NCI-H187 (cell line): Measurements from ENCODE around the gene KMT2E.
"Not testable (repeated sequence)": the region's sequence is repeated elsewhere in the genome, so short reads cannot be mapped to it uniquely, and the experiment has no call there.

Experiments
- DNase-seq, 2 experiments: peaks; one replicate each; lab custom pipeline; 2025; lab: John Stamatoyannopoulos, UW

The KMT2E gene

GRCh38 chr7:104983076-104983577, 30.9 kb upstream of the KMT2E start:
- peak in 1 of 2 experiments; percentile 67 for DNase-seq

- peak; percentile 81 to 96 for DNase-seq
Observed at GRCh38 chr7:104983578-104984539, 30.1 kb upstream of the KMT2E start.

GRCh38 chr7:104984585-104985258, 29.3 kb upstream of the KMT2E start:
- DNase-seq = no peak

GRCh38 chr7:104985259-104985617, 28.8 kb upstream of the KMT2E start:
- DNase-seq = no peak

- DNase-seq = no peak
Observed at GRCh38 chr7:104986628-104987259, 27.3 kb upstream of the KMT2E start.

- DNase-seq = not testable (repeated sequence)
Observed at GRCh38 chr7:104987403-104987802, 26.6 kb upstream of the KMT2E start.

- DNase-seq = no peak
Observed at GRCh38 chr7:104990983-104991382, 23.0 kb upstream of the KMT2E start.

GRCh38 chr7:104992306-104992705, 21.7 kb upstream of the KMT2E start:
- no peak for DNase-seq

- DNase-seq = no peak
Observed at GRCh38 chr7:104993217-104993862, 20.7 kb upstream of the KMT2E start.

- no peak for DNase-seq
Observed at GRCh38 chr7:104998040-104998752, 15.8 kb upstream of the KMT2E start.

- DNase-seq = no peak
Observed at GRCh38 chr7:105000200-105000599, 13.8 kb upstream of the KMT2E start.

GRCh38 chr7:105000927-105001336, 13.1 kb upstream of the KMT2E start:
- no peak for DNase-seq

GRCh38 chr7:105001652-105002184, 12.3 kb upstream of the KMT2E start:
- no peak for DNase-seq

- no peak for DNase-seq
Observed at GRCh38 chr7:105003275-105003674, 10.7 kb upstream of the KMT2E start.

GRCh38 chr7:105003872-105004510, 10.0 kb upstream of the KMT2E start:
- no peak for DNase-seq

GRCh38 chr7:105005006-105005405, 9.0 kb upstream of the KMT2E start:
- not testable (repeated sequence) for DNase-seq

GRCh38 chr7:105005486-105005885, 8.5 kb upstream of the KMT2E start:
- DNase-seq = not testable (repeated sequence)

- no peak for DNase-seq
Observed at GRCh38 chr7:105006367-105007136, 7.5 kb upstream of the KMT2E start.

GRCh38 chr7:105007298-105007697, 6.7 kb upstream of the KMT2E start:
- DNase-seq = no peak
